Ramos (cell line): ENCODE measurements around the gene CXCL10.
"Not testable (repeated sequence)": the region's sequence is repeated elsewhere in the genome, so short reads cannot be mapped to it uniquely, and the experiment has no call there.

Experiments used
- in situ Hi-C: fragments of 300-500 bp; cut with MboI; formaldehyde crosslinking; loops from one replicate; pipeline ENCODE4 v1.14.3; 2022; ENCODE audit warnings: low sequenced_read_pairs; ENCODE audit not compliant: unreplicated experiment

The CXCL10 gene

DNA sequence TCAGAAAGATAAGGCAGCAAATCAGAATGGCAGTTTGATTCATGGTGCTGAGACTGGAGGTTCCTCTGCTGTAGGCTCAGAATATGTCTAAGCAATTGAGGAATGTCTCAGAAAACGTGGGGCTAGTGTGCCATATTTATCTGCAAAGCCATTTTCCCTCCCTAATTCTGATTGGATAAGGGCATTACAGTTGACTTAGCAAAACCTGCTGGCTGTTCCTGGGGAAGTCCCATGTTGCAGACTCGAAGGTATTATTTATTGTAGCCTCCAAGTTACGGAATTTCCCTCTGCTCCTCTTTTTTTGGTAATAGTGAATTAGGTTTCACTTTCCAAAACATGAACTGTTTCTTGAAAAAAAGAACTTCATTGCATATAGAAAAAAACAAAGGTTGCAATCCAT is at the start of gene CXCL10:
Gene CXCL10, minus strand, starts transcription at position 109 of the 400 bp plus-strand sequence. Its CDS starts 66 bp downstream, at position 43.
- in situ Hi-C loops, result no loop called here

DNA sequence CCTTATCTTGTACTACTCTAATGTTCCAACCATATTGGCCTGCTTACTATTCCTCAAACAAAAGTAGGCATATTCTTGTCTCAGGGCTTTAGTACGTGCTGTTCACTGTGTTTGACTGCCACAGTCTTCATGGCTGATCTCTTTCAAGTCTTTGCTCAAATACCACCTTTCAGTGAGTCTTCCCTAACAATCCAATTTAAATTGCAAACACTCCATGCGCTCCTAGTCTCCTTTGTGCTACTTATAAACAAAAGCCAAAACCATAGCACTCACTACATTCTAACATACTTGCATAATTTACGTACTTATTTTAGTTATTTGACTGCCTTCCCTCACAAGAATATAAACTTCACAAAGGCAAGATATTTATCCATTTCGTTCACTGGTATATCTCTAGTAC is 49.5 kb upstream of the CXCL10 start:
- in situ Hi-C loops, result loop anchor here (25.0 kb wide), 1 partner anchor 485 kb away; no protein-coding TSS in a partner anchor

DNA sequence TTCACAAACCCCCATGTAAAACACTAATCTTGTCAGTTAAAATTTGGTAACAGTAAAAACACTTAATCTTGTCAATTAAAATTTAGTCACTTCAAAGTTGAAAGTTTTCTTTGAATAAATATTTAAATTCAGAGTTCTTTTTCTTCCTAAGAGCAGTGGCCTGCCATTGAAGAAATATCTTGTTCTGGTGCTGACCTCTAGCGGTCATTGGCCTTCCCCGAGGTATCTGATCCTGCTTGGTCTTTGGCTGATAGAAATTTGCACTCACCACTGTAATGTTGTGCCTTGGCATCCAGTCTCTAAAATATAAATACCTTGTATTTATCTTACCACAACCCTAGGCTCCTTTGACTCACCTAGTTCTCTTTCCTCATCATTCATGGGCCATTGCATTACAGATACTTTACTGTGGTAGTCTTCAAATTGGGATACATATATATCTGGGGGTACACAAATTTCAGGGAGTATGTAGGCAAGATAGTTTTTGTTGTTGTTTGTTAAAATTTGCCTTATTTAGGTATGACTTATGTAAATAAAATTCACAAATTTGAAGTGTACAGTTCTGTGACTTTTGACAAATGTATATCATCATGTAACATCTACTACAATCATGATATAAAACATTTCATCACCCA is 44.5 kb upstream of the CXCL10 start:
- in situ Hi-C loops, result loop anchor here (10.0 to 25.0 kb wide), 3 partner anchors 63 to 480 kb away; partner anchors contain the start of genes CXCL9 and PPEF2

DNA sequence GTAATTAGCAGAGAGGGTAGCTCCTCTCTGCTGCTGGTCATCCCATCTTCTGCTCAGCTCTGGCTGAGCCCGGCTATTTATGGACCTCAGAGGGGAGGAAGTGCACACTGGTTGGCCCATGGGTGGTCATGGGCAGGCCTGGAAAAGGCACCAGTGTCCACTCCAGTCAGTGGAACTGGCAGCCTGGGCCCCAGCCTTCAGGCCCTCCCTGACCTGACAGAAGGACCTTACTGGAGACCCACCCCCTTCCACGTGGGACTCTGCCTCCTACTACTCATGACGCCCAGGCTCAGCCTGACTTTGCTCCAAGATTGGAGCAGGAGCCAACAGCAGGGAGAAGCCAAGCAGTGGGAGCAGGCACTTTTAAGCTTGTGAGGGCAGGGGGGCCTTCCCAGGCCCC is 43.2 kb upstream of the CXCL10 start:
- in situ Hi-C loops, result loop anchor here (10.0 to 25.0 kb wide), 3 partner anchors 62 to 479 kb away; partner anchors contain the start of genes CXCL9 and PPEF2

DNA sequence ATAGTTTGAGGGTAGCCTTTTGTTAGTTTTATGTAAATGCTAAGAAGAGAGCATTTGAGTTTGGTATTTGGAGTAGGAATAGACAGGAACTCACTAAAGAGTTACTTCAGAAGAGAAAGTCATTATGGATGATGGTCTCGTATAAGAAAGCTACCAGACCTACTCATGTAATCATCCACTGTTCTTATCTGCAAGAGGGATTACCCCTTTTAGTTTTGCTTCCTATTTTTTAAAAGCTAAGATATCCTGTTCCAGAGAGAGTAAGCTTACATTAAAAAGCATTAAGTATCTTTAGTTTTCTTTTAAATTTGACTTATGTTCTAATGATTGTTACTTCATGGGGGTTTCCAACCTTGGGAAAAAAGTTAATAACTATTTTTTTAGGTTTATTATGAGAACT is 38.7 kb upstream of the CXCL10 start:
- in situ Hi-C loops, result loop anchor here (10.0 to 25.0 kb wide), 3 partner anchors 57 to 475 kb away; partner anchors contain the start of genes CXCL9 and PPEF2

DNA sequence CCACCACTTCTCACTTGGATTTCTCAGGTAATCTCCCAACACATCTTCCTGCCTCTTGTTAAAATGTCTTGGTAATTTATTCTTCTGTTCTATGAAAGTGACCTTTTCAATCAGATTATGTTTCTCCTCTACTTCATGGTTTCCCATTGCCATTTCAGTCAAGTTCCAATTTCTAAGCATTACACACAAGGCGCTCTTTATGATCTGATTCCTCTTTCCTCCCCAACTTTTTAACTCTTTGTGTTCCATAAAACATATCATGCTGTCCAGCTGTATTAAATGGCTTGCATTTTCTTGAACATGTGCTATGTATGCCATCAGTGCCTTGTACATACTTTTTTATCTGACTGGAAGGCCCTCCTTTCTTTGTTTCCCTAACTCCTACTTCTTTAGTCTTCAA is 38.1 kb upstream of the CXCL10 start:
- in situ Hi-C loops, result loop anchor here (10.0 to 25.0 kb wide), 3 partner anchors 57 to 474 kb away; partner anchors contain the start of genes CXCL9 and PPEF2

DNA sequence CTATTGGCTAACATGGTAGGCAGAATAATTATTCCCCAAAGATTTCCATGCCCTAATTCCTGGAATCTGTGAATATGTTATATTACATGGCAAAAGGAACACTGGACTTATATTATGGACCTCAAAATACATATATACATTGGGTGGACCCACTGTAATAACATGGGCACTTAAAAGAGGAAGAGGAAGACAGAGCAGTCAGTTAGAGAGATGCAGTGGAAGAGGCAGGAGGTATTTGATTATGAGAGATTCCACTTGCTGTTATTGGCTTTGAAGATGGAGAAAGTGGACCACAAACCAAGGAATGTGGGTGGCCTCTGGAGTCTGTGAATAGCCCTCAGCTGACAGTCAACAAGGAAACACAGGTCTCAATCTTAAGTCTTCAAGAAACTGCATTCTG is 37.2 kb upstream of the CXCL10 start:
- in situ Hi-C loops, result loop anchor here (10.0 to 25.0 kb wide), 3 partner anchors 56 to 473 kb away; partner anchors contain the start of genes CXCL9 and PPEF2

DNA sequence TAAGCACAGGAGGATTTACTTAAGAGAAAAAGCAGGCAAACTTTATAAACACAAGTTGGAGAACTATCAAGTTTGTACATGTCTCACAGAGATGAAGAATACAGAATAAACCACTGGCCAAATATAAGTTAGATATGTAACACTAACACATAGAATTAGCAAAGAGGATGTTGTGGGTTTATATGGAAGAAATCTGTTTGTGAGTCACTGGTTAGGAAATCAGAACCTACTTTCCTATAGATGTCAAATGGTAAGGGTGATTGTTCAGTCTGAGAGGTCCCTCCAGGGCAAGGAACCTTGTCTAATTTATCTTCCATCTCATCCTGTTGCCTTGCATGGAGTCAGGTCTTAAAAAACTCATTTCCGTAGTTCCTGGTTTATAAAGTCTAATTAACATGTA is 36.5 kb upstream of the CXCL10 start:
- in situ Hi-C loops, result loop anchor here (10.0 to 25.0 kb wide), 3 partner anchors 55 to 472 kb away; partner anchors contain the start of genes CXCL9 and PPEF2

DNA sequence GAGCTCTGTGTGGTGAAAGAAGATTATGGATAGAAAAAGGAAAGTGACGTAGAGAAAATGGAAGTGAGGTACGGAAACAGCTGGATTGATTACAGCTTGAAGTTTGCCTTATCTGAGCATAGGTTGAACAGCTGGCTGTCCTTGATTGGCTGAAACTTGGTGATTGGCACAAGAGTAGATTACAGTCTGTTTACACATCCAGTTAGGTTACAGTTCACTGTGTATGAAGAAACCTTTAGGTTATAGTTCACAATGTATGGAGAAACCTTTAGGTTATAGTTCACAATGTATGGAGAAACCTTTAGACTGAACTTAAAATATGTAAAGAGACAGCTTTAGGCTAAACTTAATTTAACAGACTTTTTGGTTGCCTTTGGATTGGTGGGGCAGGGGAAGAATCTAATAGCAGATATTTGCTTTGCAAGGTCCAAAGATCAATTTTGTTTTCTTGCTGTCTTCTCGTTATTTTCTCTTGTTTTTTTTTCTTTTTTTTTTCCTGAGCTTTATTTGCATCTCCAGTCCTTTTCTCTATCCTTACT is 35.7 kb upstream of the CXCL10 start:
- in situ Hi-C loops, result loop anchor here (25.0 kb wide), 1 partner anchor 472 kb away; no protein-coding TSS in a partner anchor

DNA sequence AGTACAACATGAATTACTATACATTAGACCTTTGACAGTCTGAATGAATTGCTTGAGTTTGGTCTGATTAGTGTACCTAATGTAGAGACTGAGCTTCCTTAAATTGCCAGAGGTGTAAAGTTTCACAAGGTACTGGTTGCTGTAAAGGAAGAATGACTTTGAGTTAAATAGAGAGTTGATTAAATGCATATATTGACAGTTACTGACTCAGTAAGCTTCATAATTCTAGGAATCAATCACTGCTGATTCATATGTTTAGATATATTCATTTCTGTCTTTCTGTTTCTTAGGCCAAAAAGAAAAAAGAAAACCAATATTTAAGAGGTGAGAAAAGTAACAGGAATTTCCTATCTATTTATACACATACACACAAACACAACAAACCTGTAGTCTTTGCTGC is 35.0 kb upstream of the CXCL10 start:
- in situ Hi-C loops, result loop anchor here (25.0 kb wide), 1 partner anchor 471 kb away; no protein-coding TSS in a partner anchor

DNA sequence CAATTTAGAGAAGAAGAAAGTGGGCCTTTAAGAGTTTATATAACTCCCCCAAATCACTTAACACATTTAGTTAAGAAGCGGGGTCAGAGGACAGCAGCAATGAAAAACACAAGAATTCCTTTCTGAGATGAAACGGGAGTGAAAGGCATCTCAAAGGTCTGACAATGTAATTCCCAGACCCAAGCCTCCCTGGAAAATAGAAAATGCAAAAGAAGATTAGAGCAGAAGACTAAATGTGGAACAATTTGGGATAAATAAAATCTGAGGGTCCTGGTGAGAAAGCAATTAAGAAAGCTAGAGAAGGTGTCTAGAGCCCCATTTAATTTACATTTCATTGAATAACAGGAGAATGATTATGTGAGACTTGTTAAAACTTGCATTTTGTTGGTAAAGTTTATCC is 32.1 kb upstream of the CXCL10 start:
- in situ Hi-C loops, result loop anchor here (25.0 kb wide), 1 partner anchor 468 kb away; no protein-coding TSS in a partner anchor

DNA sequence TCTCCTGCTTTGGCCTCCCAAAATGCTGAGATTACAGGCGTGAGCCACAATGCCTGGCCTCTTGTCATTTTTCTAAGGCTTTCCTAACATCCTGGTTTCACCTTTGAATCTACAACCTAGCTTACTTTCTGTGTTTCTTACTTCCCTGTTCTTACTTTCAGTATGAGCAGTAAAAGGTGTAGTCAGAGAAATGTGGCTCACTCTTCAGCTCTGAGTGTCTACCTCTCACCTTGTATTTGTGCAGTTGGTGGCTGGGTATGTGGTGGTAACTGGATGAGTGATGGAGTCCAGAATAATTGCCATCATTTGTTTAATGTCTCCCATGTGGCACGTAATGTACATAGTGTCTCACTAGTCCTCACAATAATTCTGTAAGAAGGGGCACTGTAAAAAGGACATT is 31.7 kb upstream of the CXCL10 start:
- in situ Hi-C loops, result loop anchor here (25.0 kb wide), 1 partner anchor 468 kb away; no protein-coding TSS in a partner anchor

DNA sequence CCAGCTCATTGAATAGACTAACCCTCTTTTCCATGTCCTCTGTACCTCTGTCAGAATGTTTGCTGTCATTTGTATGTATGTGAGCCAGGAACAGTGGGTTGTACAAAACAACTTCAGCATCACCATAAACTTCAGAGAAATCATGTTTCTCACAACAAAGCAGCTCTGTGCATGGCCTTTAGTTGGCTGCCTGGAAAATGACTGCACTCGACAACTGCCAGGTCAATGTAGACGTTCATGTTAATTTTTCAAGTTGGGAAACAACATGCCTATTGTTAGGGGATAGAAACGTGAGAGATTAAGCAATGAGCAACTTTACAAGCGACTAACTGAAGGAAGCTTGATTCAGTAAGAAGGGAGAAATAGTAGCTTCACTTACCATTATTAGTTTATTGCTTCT is 30.4 kb upstream of the CXCL10 start:
- in situ Hi-C loops, result loop anchor here (25.0 kb wide), 1 partner anchor 466 kb away; no protein-coding TSS in a partner anchor

DNA sequence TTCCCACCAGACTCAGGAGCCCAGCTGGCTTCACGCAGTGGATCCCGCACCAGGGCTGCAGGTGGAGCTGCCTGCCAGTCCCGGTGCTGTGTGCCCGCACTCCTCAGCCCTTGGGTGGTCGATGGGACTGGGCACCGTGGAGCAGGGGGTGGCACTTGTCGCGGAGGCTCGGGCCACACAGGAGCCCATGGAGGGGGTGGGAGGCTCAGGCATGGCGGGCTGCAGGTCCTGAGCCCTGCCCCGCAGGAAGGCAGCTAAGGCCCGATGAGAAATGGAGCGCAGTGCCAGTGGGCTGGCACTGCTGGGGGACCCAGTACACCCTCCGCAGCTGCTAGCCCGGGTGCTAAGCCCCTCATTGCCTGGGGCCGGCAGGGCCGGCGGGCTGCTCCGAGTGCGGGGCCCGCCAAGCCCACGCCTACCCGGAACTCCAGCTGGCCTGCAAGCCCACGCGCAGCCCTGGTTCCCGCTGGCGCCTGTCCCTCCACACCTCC is 27.3 kb upstream of the CXCL10 start:
- in situ Hi-C loops, result loop anchor here (25.0 kb wide), 1 partner anchor 463 kb away; no protein-coding TSS in a partner anchor

DNA sequence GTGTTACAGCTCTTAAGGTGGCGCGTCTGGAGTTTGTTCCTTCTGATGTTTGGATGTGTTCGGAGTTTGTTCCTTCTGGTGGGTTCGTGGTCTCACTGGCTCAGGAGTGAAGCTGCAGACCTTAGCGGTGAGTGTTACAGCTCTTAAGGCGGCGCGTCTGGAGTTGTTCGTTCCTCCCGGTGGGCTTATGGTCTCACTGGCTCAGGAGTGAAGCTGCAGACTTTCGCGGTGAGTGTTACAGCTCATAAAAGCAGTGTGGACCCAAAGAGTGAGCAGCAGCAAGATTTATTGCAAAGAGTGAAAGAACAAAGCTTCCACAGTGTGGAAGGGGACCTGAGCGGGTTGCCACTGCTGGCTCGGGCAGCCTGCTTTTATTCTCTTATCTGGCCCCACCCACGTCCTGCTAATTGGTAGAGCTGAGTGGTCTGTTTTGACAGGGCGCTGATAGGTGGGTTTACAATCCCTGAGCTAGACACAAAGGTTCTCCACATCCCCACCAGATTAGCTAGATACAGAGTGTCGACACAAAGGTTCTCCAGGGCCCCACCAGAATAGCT is 26.6 kb upstream of the CXCL10 start:
- in situ Hi-C loops, result loop anchor here (25.0 kb wide), 1 partner anchor 463 kb away; no protein-coding TSS in a partner anchor

DNA sequence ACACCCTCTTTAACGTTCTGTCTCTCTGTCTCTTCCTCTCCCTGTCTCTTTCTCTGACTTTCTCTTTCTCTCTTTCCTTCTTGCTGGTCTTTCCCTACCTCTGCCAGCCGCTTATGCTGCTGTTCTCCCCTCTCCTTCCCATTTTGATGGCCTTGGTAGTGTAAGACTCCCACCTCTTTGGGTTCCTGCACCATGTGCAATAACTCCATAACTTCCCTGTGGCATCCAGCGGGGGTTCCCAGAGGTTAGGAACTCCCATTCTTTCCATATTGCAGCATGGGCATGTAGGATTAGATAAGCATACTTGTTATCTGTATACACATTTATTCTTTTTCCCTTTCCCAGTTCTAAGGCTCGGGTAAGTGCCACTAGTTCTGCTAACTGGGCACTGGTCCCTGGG is 21.4 kb upstream of the CXCL10 start:
- in situ Hi-C loops, result not testable (repeated sequence)

DNA sequence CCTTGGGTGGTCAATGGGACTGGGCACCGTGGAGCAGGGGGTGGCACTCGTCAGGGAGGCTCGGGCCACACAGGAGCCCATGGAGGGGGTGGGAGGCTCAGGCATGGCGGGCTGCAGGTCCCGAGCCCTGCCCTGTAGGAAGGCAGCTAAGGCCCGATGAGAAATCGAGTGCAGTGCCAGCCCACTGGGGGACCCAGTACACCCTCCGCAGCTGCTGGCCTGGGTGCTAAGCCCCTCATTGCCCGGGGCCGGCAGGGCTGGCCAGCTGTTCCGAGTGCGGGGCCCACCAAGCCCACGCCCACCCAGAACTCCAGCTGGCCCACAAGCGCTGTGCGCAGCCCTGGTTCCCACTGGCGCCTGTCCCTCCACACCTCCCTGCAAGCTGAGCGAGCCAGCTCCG is 20.0 kb upstream of the CXCL10 start:
- in situ Hi-C loops, result not testable (repeated sequence)

DNA sequence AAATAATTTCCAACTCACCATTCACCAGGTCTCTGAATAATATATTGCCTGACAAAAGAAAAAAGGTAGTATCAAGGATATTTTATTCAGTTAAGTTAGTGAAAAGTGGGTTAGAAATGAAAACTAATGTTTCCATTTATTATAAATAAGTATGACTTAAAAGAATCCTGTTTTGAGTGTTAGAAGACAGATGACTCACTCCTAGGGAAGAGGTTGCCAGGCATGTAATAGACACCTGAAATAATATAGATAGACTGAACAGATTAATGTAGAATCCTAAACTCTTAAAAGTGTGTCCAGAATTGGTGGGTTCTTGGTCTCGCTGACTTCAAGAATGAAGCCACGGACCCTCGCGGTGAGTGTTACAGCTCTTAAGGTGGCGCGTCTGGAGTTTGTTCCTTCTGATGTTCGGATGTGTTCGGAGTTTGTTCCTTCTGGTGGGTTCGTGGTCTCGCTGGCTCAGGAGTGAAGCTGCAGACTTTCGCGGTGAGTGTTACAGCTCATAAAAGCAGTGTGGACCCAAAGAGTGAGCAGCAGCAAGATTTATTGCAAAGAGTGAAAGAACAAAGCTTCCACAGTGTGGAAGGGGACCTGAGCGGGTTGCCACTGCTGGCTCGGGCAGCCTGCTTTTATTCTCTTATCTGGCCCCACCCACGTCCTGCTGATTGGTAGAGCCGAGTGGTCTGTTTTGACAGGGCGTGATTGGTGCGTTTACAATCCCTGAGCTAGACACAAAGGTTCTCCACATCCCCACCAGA is 19.1 kb upstream of the CXCL10 start:
- in situ Hi-C loops, result not testable (repeated sequence)

DNA sequence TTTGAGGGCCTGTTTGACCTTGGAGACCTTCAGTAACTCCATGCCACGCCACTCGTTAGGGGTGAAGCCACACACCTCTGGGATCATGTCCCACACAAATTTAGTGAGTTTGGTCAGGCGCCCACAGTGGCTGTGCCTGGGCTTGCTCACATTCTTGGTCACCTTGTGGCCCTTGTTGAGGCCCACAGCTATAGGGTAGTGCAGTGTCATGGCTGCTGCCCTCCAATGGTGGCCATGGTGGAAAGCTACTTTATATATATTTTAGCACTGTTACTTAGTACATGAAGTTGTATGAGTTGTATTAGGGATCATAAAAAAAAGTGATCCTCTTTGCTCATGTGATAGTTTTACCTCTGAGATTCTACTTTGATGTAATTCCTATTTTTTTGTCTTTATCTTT is 13.6 kb upstream of the CXCL10 start:
- in situ Hi-C loops, result no loop called here

DNA sequence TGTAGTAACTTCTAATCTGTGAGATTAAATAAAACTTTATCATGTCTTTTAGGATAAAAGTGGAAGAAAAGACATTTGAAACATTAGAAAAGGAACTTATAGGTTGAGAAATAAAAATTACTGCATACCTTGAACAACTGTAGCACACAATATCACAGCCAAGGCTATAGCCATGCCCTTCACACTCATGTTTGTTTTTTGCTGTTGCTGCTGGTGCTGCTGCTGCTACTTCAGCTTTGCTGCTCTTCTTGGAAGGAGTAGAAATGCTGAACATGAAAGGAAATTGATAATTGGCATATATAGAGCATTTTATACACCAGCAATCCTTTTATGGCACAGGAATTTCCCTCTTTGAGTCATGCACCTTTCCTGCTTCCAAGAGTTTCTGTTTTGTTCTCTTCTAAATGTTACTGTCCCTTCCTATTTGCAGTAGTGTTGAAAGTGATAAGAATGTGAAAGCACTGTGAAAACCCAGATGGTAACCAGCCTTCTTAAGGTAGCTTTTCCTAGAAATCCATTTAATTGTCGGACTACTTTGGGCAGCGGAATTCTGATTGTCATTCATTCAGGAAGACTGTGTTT is 12.6 kb upstream of the CXCL10 start, which contains the start of gene CXCL11:
Gene CXCL11, minus strand, starts transcription at position 272 of the 582 bp plus-strand sequence. Its CDS starts 83 bp downstream, at position 189.
- in situ Hi-C loops, result no loop called here
